ENCODE results near the gene ZNF805.

Gene ZNF805

DNA sequence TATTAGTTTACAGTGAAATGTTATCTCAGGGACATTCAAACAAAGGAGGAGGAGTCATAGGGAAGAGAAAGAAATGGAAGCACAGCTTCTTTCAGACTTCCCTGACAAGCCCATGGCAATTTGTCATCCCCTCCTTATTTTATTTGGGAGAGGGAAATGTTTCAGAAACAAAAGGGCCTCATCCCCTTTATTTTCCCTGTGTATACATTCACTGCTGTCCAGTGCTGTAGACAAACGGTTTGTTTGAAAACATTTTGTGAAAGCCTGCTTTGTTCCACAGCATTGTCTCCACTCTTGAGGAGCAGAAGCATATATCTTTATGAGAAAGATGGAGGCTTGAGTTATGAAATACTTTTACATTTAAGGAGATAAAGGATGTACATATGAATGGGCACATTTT is 52.1 kb downstream of the ZNF805 start:
- no peak for DNase-seq (ENCODE audit: low read depth)
- H3K4me3 ChIP-seq (ENCODE audit: low read length) = no peak overlapping the region
- TF ChIP-seq, protein P1, sequence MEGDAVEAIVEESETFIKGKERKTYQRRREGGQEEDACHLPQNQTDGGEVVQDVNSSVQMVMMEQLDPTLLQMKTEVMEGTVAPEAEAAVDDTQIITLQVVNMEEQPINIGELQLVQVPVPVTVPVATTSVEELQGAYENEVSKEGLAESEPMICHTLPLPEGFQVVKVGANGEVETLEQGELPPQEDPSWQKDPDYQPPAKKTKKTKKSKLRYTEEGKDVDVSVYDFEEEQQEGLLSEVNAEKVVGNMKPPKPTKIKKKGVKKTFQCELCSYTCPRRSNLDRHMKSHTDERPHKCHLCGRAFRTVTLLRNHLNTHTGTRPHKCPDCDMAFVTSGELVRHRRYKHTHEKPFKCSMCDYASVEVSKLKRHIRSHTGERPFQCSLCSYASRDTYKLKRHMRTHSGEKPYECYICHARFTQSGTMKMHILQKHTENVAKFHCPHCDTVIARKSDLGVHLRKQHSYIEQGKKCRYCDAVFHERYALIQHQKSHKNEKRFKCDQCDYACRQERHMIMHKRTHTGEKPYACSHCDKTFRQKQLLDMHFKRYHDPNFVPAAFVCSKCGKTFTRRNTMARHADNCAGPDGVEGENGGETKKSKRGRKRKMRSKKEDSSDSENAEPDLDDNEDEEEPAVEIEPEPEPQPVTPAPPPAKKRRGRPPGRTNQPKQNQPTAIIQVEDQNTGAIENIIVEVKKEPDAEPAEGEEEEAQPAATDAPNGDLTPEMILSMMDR (IDR thresholded peaks at IDR 0.05; ENCODE audit: insufficient read depth, low read depth, low read length, missing control alignments) = no peak

DNA sequence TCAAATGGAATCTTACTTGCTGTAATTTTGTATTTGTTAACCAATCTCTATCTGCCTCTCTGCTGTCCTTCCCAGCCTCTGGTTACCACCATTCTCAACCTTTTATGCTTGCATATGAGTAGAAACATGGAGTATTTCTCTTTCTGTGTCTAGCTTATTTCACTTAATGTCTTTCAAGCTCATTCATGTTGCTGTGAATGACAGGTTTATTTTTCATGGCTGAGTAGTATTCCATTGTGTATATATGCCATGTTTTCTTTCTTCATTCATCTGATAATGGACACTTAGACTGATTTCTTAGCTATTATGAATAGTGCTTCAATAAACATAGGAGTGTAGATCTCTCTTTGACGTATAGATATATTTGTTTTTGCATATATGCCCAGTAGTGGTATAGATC is 53.3 kb downstream of the ZNF805 start:
- TF ChIP-seq, protein P1 (IDR thresholded peaks at IDR 0.05; ENCODE audit: insufficient read depth, low read depth, low read length, missing control alignments) = no peak
- no peak overlapping the region for H3K4me3 ChIP-seq (ENCODE audit: low read length)
- DNase-seq (ENCODE audit: low read depth) = no peak

DNA sequence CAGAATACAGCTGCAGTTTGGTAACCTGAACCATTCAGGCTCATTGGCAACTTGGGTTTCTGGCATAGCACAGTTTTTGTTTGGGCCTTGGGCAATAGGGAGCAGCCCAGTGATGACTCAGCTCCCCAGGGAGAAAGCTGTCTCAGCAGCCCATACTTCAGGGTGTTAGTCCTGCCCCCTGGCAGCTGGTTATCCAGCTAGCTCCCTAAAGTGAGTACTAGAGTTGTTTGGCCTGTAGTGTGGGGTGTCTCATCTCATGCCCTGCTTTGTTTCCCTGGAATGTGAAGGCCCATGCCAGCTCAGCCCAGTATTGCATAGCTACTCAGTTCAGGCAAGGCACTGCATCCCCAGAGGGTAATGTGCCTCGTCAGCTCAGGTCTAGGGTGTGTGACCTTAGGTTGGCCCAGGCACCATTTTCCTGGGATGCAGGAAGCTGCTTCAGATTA is 61.6 kb downstream of the ZNF805 start:
- TF ChIP-seq, protein P1 (IDR thresholded peaks at IDR 0.05; ENCODE audit: insufficient read depth, low read depth, low read length, missing control alignments) = peak; percentile 26
- no peak overlapping the region for H3K4me3 ChIP-seq (ENCODE audit: low read length)
- peak; percentile 99 for DNase-seq (ENCODE audit: low read depth)

DNA sequence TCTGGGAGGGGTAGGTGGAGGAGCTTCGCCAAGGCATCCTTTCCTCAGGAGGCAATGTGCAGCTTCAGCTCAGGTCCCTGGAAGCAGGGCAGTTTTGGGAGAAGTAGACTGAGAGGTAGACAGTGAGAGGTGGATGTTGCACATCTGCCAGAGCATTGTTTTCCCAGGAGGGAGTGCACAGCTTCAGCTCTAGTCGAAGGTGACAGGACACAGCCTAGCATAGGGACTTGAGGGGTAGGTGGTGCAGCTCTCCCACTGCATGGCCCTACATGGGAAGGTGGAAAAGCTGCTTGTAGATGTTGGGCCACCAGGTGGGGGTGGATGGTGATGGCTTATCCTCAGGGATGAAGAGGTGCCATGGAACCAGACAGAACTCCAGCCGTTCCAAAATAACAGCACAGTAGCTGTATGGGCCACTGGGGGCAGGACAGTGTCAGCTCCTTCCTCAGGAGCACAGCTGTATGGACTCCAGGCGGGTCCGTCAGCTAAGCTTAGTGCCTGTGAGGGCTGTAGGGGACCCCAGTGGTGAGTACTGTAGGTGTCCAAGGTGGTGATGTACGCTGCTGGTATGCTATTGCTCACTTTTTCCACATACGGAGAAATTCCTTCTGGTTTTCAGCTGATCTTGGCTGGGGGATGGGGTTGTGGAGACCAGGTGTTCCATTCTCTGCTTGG is 62.4 kb downstream of the ZNF805 start:
- H3K4me3 ChIP-seq (ENCODE audit: low read length) = no peak overlapping the region
- no peak for DNase-seq (ENCODE audit: low read depth)
- TF ChIP-seq, protein P1 (IDR thresholded peaks at IDR 0.05; ENCODE audit: insufficient read depth, low read depth, low read length, missing control alignments) = no peak
